ENCODE measurements around the gene MRPS17. TPM values are rescaled to one million over a fixed set of nuclear protein-coding genes. Genes with fewer than 3 reads are reported as not detected.
"Not testable (repeated sequence)": the region's sequence is repeated elsewhere in the genome, so short reads cannot be mapped to it uniquely, and the experiment has no call there.

The MRPS17 gene
- total RNA-seq (1 to 10 TPM; 6.8 to 9.5 TPM), total RNA-seq (2.7 to 8.5 reads per million in 2 donors)

DNA sequence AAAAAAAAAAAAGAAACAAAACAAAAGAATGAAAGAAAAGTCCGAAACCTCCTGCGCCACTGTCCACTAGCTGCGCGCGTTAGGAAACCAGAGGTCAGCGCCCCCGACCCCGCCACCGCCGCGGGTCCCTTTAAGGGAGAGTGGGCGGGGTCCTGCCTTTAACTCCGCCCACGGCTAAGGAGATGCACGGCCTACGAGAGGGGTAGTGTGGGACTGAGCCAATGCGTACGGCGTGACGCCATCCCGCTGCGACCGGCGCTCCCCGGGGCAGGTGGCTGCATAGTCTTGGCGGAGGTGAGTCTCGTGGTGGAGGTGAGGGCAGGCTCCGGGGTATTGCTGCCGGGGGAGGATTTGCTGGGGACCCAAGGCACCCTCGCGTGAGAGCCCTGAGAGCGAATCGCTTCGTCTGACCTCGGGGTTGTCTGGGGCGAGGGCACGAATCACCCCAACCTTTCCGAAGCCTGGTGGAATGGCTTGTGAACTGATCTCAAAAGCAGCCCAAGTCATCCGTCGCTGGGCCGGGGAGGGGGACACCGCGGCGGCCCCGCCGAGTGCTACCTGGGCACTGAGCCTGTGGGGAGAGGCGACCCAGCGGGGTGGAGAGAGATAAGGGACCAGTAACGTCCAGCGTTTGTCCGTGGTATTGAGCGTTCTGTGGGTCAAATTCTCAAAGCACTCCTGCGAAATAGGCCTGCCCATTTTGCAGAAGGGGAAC lies at the start of gene MRPS17:
Gene MRPS17, plus strand, starts transcription at position 241 of the 715 bp plus-strand sequence. CDS start 1,319 bp downstream, outside the sequence.
- no peaks in the 10 kb centered on the region for H3K27me3 Mint-ChIP-seq
- DNase-seq (peak; percentile 83 to 92 (median 86)), ATAC-seq (peak; percentile 100)
- peak within 1 kb of the TSS; percentile 94 for H3K27ac Mint-ChIP-seq
- peaks cover 15% of the 10 kb centered on the region for H3K4me1 Mint-ChIP-seq
- no peaks in the 10 kb centered on the region for H3K9me3 ChIP-seq (ENCODE audit: control insufficient read depth, low read length, poor library complexity, severe bottlenecking)
- H3K36me3 Mint-ChIP-seq (ENCODE audit: low read depth): peaks cover 5% of the 10 kb centered on the region
- peak within 1 kb of the TSS; percentile 97 for H3K4me3 Mint-ChIP-seq

DNA sequence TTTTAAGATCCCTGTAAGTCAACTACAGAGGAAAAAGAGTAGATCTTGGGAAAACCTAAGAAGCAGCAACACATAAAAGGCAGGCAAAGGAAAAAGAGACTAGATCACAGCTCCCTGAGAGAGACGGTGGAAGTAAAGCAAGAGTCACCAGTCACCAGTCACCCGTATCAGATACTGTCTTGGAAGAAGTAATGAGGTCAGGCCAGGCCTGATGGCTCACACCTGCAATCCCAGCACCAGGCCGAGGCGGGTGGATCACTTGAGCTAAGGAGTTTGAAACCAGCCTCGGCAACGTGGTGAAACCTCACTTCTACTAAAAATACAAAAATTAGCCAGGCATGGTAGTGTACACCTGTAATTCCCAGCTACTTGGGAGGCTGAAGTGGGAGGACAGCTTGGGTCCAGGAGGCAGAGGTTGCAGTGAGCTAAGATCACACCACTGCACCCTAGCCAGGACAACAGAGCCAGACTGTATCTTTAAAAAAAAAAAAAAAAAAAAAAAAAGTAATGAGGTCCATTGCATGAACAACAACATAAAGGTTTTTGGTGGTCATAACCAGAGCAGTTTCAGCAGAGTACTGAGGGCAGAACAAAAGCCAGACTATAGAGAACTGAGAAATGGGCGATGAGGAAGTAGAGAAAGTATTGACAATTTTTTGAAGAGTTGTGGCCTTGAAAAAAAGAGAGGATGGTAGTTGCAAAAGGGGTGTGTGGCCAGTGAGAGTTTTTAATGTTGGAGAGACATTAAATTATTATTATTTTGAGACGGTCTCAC lies 47.5 kb upstream of the MRPS17 start:
- H3K27me3 Mint-ChIP-seq: no peaks in the 10 kb centered on the region
- ATAC-seq (no peak), DNase-seq (no peak)
- H3K4me3 Mint-ChIP-seq: no peak overlapping the region
- H3K27ac Mint-ChIP-seq: no peak overlapping the region
- H3K4me1 Mint-ChIP-seq: no peaks in the 10 kb centered on the region
- H3K36me3 Mint-ChIP-seq (ENCODE audit: low read depth): no peaks in the 10 kb centered on the region
- H3K9me3 ChIP-seq (ENCODE audit: control insufficient read depth, low read length, poor library complexity, severe bottlenecking): no peaks in the 10 kb centered on the region

DNA sequence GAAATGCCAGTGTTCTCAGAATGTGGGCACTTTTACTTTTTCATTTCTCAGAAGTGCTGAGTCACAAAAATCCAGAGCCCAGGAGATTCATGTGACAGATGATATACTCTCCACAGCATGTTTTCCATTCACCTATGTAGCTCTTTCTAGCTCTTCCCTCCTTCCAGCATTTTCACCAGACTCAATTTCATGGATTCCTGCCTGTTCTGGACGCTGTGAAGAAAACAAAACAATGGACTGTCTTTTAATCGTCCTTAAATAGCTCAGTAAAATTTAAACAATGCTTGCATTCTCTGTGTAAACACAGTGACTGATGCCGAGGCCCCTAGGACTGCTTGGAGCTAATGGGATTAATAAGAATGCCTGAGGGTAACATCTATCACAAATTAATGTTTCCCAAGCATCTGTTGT lies 38.9 kb upstream of the MRPS17 start:
- ATAC-seq: no peak
- Mint-ChIP-seq H3K4me3 (no peak overlapping the region), H3K36me3 (ENCODE audit: low read depth) (peaks cover 7% of the 10 kb centered on the region), H3K4me1 (peaks cover 2% of the 10 kb centered on the region), H3K27ac (no peak overlapping the region), H3K27me3 (no peaks in the 10 kb centered on the region)
- H3K9me3 ChIP-seq (ENCODE audit: control insufficient read depth, low read length, poor library complexity, severe bottlenecking): no peaks in the 10 kb centered on the region
- no peak for DNase-seq

DNA sequence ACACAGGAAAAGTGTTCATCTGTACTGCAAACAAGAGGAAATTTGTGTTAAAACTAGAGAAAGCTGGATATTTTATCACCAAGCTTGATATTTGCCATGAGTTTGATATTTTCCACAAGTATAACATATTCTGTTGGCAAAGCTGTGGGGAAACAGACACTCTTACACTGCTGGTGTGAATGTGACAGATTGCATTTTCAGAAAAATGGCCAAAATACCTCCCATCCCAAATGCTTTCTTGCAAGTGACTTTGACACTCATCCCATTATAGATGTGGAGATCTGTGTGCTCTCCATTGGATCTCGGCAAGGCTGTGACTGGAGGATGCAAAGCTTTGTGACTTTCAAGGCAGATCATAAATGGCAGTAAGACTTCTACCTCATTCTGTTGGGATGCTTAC lies 33.9 kb upstream of the MRPS17 start:
- DNase-seq (no peak), ATAC-seq (no peak)
- H3K4me3 Mint-ChIP-seq: no peak overlapping the region
- no peaks in the 10 kb centered on the region for H3K27me3 Mint-ChIP-seq
- no peaks in the 10 kb centered on the region for H3K9me3 ChIP-seq (ENCODE audit: control insufficient read depth, low read length, poor library complexity, severe bottlenecking)
- H3K27ac Mint-ChIP-seq: no peak overlapping the region
- peaks cover 5% of the 10 kb centered on the region for H3K36me3 Mint-ChIP-seq (ENCODE audit: low read depth)
- H3K4me1 Mint-ChIP-seq: no peaks in the 10 kb centered on the region

DNA sequence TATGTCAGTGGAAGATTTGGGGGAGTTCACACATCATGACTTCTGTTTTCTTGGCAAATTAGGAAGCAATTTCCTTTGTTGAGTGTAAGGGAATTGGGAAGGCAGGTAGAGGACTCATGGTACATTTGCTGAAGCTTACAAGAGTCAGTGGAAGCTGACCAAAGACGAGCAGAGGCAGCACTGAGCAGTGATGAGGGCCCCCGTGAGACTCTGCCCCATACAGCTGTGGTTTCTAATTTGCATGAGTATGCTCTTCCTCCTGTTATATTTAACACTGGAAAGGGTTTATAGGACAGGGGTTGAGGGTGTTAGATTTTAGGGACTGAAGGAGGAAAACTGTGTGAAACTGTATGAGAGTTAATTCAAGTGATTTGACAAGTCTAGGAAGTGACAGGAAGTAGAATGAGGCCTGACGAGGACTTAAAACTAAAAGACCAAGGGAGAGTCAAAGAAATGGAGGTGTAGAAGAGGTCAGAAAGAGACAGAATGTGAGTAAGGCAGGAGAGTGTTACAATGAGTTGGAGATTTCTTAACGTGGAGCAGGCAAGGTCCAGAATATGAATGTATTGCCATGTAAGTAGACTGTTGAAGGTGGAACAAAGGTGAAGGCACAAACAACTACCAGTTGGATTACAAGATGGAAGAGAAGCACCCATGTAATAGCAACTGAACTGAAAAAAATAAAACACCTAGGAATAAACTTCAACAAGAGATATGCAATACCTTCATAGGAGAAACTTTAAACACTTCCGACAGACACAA lies 23.5 kb upstream of the MRPS17 start:
- peaks cover 14% of the 10 kb centered on the region for H3K36me3 Mint-ChIP-seq (ENCODE audit: low read depth)
- H3K4me3 Mint-ChIP-seq: no peak overlapping the region
- no peaks in the 10 kb centered on the region for H3K9me3 ChIP-seq (ENCODE audit: control insufficient read depth, low read length, poor library complexity, severe bottlenecking)
- no peak for DNase-seq
- peaks cover 2% of the 10 kb centered on the region for H3K4me1 Mint-ChIP-seq
- no peak for ATAC-seq
- no peaks in the 10 kb centered on the region for H3K27me3 Mint-ChIP-seq
- H3K27ac Mint-ChIP-seq: no peak overlapping the region

DNA sequence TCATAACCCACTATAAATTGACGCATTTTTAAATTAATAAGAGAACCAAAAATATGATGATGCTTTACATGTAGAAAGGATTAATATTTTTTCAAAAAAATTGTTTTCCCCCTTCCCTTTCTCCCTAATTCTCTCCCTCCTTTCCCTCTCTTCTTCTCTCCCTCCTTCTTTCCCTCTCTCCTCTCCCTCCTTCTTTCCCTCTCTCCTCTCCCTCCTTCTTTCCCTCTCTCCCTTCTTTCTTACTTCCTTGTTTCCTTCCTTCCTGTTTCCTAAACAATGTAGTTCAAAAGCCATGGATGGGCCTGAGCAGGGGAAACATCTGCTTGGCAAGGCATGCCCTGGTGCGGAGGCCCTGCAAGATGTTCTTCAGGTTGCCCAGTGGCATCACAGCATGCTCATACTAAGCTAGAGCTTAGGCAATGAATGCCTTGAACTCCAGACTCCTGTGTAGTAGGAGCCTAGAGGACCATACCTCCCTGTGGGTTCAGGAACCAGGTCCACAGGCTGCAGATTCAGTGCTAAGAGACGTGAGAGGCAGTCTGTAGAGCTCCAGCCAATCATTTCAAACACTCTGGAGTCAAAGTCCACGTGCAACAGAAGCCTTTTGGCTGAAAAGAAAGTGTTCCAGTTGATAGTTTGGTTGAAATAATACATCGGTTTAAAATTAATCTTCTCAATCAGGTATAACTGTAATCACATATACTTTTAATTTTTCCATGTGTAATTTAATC lies 20.1 kb upstream of the MRPS17 start:
- Mint-ChIP-seq H3K27ac (no peak overlapping the region), H3K27me3 (no peaks in the 10 kb centered on the region), H3K4me1 (peaks cover 2% of the 10 kb centered on the region), H3K36me3 (ENCODE audit: low read depth) (peaks cover 6% of the 10 kb centered on the region), H3K4me3 (no peak overlapping the region)
- no peaks in the 10 kb centered on the region for H3K9me3 ChIP-seq (ENCODE audit: control insufficient read depth, low read length, poor library complexity, severe bottlenecking)
- ATAC-seq (no peak), DNase-seq (no peak)

DNA sequence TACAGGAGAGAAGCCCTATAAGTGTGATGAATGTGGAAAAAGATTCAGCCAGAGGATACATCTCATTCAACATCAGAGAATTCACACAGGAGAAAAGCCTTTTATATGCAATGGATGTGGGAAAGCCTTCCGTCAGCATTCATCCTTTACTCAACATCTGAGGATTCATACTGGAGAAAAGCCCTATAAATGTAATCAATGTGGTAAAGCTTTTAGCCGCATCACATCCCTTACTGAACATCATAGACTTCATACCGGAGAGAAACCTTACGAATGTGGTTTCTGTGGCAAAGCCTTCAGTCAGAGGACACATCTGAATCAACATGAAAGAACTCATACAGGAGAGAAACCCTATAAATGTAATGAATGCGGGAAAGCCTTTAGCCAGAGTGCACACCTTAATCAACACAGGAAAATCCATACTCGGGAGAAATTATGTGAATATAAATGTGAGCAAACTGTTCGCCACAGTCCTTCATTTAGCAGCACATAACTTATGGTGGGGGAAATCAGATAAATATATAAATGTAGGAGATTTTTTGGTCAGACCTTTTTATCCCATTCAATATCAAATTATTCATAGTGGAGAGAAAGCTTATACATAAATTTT lies 12.1 kb upstream of the MRPS17 start:
- no peak for ATAC-seq
- H3K9me3 ChIP-seq (ENCODE audit: control insufficient read depth, low read length, poor library complexity, severe bottlenecking): no peaks in the 10 kb centered on the region
- peaks cover 2% of the 10 kb centered on the region for H3K36me3 Mint-ChIP-seq (ENCODE audit: low read depth)

DNA sequence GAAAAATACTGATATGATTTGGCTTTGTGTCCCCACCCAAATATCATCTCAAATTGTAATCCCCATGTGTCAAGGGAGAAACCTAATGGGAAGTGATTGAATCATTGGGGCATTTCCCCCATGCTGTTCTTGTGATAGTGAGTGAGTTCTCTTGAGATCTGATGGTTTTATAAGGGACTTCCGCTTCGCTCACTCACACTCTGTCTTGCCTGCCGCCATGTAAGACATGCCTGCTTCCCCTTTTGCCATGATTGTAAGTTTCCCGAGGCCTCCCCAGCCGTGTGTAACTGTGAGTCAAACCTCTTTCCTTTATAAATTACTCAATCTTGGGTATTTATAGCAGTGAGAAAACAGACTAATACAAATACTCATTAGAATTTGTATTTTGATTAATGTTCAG lies 5.1 kb upstream of the MRPS17 start:
- Mint-ChIP-seq H3K4me3 (no peak overlapping the region), H3K27ac (no peak overlapping the region), H3K27me3 (no peaks in the 10 kb centered on the region), H3K36me3 (ENCODE audit: low read depth) (no peaks in the 10 kb centered on the region), H3K4me1 (peaks cover 3% of the 10 kb centered on the region)
- DNase-seq: no peak
- no peak for ATAC-seq
- no peaks in the 10 kb centered on the region for H3K9me3 ChIP-seq (ENCODE audit: control insufficient read depth, low read length, poor library complexity, severe bottlenecking)

More for the DNA sequence above, 12.1 kb upstream of the MRPS17 start:
- Mint-ChIP-seq H3K27me3 (no peaks in the 10 kb centered on the region), H3K4me1 (no peaks in the 10 kb centered on the region), H3K4me3 (no peak overlapping the region), H3K27ac (no peak overlapping the region)
- no peak for DNase-seq

DNA sequence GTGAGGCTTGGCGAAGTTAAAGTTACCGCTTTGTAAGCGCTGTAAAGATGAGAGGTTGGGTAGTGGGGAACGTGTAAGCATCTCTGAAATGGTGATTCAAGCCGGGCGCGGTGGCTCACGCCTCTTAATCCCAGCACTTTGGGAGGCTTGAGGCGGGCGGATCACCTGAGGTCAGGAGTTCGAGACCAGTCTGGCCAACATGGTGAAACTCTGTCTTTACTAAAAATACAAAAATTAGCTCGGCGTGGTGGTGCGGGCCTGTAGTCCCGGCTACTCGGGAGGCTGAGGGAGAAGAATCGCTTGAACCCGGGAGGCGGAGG lies 635 bp downstream of the MRPS17 start:
- peaks cover 15% of the 10 kb centered on the region for H3K4me1 Mint-ChIP-seq
- not testable (repeated sequence) for DNase-seq; ATAC-seq; H3K27me3 Mint-ChIP-seq; H3K9me3 ChIP-seq (ENCODE audit: control insufficient read depth, low read length, poor library complexity, severe bottlenecking); H3K36me3 Mint-ChIP-seq (ENCODE audit: low read depth)
- peak overlapping the region; percentile 97 for H3K4me3 Mint-ChIP-seq
- H3K27ac Mint-ChIP-seq: peak overlapping the region; percentile 94

DNA sequence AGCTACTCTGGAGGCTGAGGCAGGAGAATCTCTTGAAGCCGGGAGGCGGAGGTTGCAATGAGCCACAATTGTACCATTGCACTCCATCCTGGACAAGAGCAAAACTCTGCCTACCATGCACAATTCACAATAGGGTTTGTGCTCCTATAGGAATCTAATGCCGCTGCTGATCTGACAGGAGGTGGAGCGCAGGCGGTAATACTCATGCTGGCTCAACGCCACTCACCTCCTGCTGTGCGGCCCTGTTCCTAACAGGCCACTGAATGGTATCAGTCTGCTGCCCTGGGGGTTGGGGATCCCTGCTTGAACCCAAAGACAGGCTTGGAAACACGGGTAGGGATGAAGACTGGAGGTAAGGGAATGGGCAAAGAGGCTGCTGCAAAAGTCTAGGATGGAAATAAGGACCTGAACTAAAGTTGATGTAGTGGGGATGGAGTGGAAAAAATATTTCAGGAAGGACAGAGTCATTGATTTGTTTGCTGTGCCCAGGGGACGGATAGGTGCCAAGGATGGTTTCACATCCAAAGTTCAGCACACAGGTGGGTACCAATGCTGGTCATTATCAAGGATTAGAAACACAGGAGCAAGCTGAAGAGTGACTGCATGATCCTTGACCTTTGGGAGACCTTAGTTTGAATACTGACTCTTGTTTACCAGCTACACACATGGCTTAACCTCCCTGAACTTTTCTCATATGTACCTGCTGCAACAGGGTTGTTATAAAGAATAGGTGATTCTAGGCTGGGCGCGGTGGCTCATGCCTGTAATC lies 2.2 kb downstream of the MRPS17 start:
- no peak for DNase-seq
- peaks cover 19% of the 10 kb centered on the region for H3K4me1 Mint-ChIP-seq
- H3K36me3 Mint-ChIP-seq (ENCODE audit: low read depth): peaks cover 5% of the 10 kb centered on the region
- H3K4me3 Mint-ChIP-seq: peak overlapping the region; percentile 97
- peak overlapping the region; percentile 94 for H3K27ac Mint-ChIP-seq
- no peaks in the 10 kb centered on the region for H3K27me3 Mint-ChIP-seq
- no peaks in the 10 kb centered on the region for H3K9me3 ChIP-seq (ENCODE audit: control insufficient read depth, low read length, poor library complexity, severe bottlenecking)
- ATAC-seq: no peak

DNA sequence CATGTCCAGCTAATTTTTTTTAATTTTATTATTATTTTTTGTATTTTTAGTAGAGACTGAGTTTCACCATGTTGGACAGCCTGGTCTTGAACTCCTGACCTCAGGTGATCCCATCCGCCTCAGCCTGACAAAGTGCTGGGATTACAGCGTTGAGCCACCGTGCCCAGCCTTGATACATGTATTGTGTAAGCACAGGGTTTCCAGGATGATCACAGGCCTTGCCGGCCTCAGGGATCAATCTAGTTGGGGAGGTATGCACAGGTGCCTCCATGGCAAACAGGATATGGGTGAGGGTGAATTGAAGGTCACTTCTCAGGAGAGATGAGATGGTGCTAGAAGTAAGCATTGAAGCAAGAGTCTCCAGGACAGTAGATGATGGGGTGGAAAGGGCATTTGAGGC lies 5.5 kb downstream of the MRPS17 start:
- Mint-ChIP-seq H3K36me3 (ENCODE audit: low read depth) (peaks cover 3% of the 10 kb centered on the region), H3K4me1 (peaks cover 11% of the 10 kb centered on the region), H3K4me3 (no peak overlapping the region), H3K27me3 (no peaks in the 10 kb centered on the region), H3K27ac (no peak overlapping the region)
- no peak for DNase-seq
- no peak for ATAC-seq
- no peaks in the 10 kb centered on the region for H3K9me3 ChIP-seq (ENCODE audit: control insufficient read depth, low read length, poor library complexity, severe bottlenecking)

DNA sequence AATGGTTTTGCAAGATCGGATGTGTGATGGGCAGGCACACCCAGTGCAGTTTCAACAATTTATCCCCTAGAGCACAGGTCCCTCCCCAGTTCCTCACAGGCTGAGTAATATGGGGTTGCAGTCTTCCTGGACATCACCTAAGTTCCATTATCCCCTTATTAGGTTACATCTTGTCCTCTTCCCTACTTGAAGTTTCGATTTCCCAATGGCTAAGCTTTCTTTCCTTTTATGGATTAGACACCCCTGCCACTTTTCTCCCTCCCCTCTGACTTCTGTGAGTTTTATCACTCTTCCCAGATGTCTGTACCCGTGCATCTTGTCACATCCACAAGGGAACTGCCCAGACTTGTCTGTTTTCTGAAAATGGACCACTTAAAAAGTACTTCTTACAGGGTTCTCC lies 10.3 kb downstream of the MRPS17 start:
- peaks cover 15% of the 10 kb centered on the region for H3K4me1 Mint-ChIP-seq
- peak overlapping the region; percentile 96 for H3K27ac Mint-ChIP-seq
- no peaks in the 10 kb centered on the region for H3K27me3 Mint-ChIP-seq
- DNase-seq: no peak
- H3K4me3 Mint-ChIP-seq: no peak overlapping the region
- no peaks in the 10 kb centered on the region for H3K36me3 Mint-ChIP-seq (ENCODE audit: low read depth)
- H3K9me3 ChIP-seq (ENCODE audit: control insufficient read depth, low read length, poor library complexity, severe bottlenecking): no peaks in the 10 kb centered on the region
- no peak for ATAC-seq
